NCI-H1092 (cell line): ENCODE measurements around the gene BTAF1.

Experiments
- DNase-seq: peaks from one replicate; lab custom pipeline; 2025; lab: John Stamatoyannopoulos, UW

Gene BTAF1

GRCh38 chr10:92052088-92052487 lies 128.5 kb downstream of the BTAF1 start:
- no peak for DNase-seq

- no peak for DNase-seq
Measured at GRCh38 chr10:92052741-92053140, 129.2 kb downstream of the BTAF1 start.

DNA sequence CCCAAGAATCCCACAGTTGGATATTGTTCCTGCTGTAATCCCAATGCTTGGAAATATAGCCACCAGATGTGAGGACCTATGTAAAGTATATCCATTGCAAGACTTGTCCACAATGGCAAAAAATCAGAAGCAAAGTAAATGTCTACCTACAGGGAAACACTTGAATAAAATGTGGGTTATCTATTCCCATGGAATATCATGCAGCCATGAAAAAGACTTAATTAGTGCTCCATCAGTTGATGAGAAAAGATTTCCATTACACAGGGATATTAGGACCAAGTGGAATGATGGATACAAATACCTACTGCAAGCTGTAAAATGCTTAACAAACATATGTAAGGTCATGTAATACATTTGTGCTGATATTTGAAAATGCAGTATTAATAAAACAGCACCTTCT lies 131.2 kb downstream of the BTAF1 start:
- DNase-seq = no peak

DNA sequence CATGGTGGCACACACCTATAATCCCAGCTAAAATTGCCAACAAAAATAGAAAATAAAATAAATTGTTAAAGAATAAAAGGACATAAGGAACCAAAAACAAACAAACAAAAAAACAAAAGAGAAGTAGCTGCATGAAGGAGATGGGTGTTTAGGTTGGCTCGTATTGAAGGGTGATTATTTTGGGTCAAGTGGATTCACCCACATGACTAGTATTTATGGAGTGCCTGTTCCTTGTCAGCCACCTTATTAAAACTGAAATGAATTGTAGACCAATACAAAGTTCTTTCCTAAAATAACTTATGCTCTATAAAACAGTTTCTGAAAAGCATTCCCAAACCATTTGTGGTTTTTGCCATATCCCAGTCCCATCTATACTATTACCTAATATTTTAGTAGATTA lies 138.7 kb downstream of the BTAF1 start:
- no peak for DNase-seq

- DNase-seq = no peak
Measured at GRCh38 chr10:92064506-92064905, 140.9 kb downstream of the BTAF1 start.

- DNase-seq = no peak
Measured at GRCh38 chr10:92066386-92066785, 142.8 kb downstream of the BTAF1 start.

DNA sequence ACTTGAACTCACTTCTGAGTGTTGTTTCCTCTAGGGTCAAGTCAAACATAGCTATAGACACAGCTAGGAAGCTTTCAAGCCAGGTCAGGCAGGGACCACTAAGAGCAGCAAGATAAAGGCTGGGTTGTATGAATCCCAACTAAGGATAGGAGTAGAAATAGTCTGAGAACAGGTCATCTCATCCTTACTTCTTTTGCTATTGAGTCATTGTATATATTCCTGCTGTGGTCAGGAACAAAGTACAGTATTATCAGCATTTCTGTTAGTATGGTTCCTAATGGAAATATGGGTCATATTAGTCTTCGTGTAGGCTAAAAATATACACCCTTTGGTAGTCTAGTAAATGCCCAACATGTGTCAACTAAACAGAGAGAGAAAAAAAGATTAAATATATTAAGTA lies 145.3 kb downstream of the BTAF1 start:
- DNase-seq = no peak

DNA sequence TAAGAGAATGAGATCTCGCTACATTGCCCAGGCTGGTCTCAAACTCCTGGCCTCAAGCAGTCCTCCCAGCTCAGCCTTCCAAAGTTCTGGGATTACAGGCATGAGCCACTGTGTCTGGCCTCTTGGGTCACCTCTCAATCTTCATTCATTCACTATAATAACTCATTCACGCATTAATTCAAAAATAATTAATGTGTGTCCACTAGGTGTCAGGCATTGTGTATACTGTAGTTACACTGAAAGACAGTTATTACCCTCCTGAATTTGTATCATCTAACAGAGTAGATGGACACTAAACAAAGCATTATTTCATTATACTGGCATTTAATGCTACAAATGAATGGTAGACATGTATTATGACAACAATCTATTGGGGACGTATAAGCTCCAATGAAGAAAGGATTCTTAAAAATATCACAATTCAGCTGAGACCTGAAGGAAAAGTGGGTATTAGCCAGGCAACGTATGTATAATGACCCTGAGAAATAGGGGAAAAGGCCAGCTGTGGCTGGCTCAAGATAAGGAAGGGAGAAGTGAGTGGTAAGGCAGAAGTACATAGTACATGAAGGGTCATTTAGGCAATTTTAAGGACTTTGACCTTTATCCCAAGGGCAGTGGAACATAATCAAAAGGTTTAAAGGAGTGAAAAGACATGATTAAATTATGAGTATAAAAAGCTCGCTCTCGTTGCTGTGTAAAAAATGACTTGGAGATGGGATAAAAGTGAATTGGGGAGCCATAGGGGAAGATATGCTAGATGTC lies 150.7 kb downstream of the BTAF1 start:
- no peak for DNase-seq

DNA sequence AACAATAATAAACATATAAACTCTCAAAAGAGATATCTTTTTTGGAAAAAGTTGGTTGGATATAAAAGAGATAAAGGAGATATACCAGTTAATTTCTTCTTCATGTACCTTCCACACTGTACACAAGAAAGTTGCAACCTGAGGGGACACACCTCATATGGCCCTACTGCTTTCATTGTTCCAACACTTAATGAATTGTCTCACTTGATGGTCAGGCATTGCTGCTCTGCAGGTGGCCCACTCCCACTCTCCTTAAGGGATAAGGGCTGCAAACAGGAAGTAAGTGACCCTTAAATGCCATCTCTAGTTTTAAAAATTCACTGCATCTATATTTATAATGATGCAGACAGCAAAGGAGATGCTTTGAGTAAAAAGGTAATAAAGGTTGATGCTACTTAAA lies 152.3 kb downstream of the BTAF1 start:
- DNase-seq = no peak

GRCh38 chr10:92076722-92077121 lies 153.2 kb downstream of the BTAF1 start:
- no peak for DNase-seq

DNA sequence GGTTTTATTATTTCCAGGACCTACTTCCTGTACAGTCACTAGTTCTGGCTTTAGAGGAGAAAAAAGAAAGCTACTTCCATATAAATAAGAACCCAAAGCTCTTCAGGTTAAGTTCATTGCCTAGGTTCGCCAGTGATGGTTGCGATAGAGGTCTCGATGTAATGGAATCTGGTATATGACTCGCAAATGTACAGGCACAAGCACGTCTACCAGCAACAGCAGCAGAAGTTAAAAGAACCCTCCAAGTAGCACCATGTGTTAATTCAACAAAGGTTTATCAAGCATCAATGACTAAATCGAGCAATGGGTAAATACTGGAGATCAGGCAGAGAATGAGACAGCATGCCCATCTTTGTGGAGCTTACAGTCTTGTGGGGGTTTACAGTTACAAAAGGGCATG lies 155.4 kb downstream of the BTAF1 start:
- DNase-seq = no peak
